Cardiac muscle cell (in vitro differentiated cells and primary cell): ENCODE measurements around the gene RRAS. TPM values are rescaled to one million over a fixed set of nuclear protein-coding genes. Genes with fewer than 3 reads are reported as not detected.

Experiments used
- DNase-seq, 2 donors: peaks; one replicate each; pipeline versions ENCODE4 v3.0.0 to v3.0.0-alpha.2; 2010 to 2017; ENCODE audit warnings: low read depth in 1 of 2, low spot score in 1 of 2
- H3K27ac ChIP-seq: fragments of 200-600 bp; sonication (generic); 2 replicates; pipeline ENCODE4 v1.5.1; 2016
- H3K27me3 ChIP-seq: fragments of 200-600 bp; sonication (generic); 2 replicates; pipeline ENCODE4 v1.6.0; 2016; ENCODE audit warnings: control low read depth
- H3K36me3 ChIP-seq: fragments of 200-600 bp; sonication (generic); 2 replicates; pipeline ENCODE4 v1.5.1; 2016; ENCODE audit warnings: control low read depth
- H3K4me1 ChIP-seq: fragments of 200-600 bp; sonication (generic); 2 replicates; pipeline ENCODE4 v1.8.1; 2017; ENCODE audit warnings: low read depth, mild to moderate bottlenecking, mixed run types
- H3K4me3 ChIP-seq: fragments of 200-600 bp; sonication (generic); 2 replicates; pipeline ENCODE4 v1.5.1; 2016; ENCODE audit warnings: mild to moderate bottlenecking
- H3K9me3 ChIP-seq: fragments of 200-600 bp; sonication (generic); 2 replicates; pipeline ENCODE4 v1.5.1; 2017; ENCODE audit warnings: low read depth, mild to moderate bottlenecking, control low read depth
- polyA plus RNA-seq: library from polyadenylated mRNA; unstranded; fragments of >200 nt; fragmentation: Nextera tagmentation; extraction: Ambion mirVana; gene quantifications from 2 replicates; pipeline ENCODE4 v1.2.1, GENCODE V29; 2016
- total RNA-seq: library from RNA; depleted of rRNA; stranded (reverse); fragments of >200 nt; gene quantifications from 2 replicates; pipeline ENCODE4 v1.2.3, GENCODE V29; 2016
- TF ChIP-seq, protein P1 (sequence below): IDR thresholded peaks from 2 replicates; pipeline ENCODE4 v1.5.1; 2012; ENCODE audit warnings: low read depth, mild to moderate bottlenecking, low read length

Gene RRAS
- total and polyA plus RNA-seq, 2 experiments from 2014 or later = 41.3 to 80.1 TPM

DNA sequence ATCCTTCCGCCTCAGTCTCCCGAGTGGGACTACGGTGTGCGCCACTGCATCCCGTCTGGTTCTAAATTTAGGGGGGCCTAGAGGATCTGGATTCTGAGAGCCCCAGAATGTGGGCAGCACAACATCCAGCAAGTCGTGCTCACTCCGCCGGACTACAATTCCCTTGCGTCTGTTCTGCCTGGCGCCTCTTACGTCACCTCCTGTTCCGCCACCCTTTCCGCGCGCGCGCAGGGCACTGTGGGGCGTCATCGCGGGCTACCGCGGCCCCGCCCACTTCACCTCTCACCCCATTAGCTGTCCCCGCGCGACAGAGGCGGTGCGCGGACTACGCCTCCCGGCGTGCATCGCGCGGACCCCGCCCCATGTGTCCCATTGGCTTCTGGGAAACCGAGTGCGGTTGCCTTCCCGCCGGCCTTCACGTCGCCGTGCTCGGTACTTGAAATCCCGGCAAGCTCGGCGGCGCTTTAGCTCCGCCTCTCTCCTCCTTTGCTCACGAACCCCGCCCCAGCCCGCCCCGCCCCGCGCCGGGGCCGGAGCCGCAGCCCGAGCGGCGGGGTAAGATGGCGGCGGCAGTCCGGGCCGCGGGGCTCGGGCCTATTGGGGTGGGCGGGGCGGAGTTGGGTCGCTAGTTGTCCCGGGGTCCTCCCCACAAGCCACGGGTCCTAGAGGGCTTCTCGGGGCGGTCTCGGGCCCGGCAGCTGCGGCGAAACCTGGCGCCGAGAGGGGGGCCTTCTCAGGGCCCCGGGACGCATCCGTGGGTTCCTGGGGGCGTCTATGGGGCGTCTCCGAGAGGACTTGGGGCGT lies 1.9 kb upstream of the RRAS start, which contains the start of gene SCAF1:
TSS of gene SCAF1 (plus strand) at position 522 of the 804 bp plus-strand sequence. CDS start 2,818 bp downstream, outside the sequence.
- Histone ChIP-seq H3K4me1 (peaks cover 29% of the 10 kb centered on the region), H3K27me3 (no peaks in the 10 kb centered on the region)
- DNase-seq = peak; percentile 100

DNA sequence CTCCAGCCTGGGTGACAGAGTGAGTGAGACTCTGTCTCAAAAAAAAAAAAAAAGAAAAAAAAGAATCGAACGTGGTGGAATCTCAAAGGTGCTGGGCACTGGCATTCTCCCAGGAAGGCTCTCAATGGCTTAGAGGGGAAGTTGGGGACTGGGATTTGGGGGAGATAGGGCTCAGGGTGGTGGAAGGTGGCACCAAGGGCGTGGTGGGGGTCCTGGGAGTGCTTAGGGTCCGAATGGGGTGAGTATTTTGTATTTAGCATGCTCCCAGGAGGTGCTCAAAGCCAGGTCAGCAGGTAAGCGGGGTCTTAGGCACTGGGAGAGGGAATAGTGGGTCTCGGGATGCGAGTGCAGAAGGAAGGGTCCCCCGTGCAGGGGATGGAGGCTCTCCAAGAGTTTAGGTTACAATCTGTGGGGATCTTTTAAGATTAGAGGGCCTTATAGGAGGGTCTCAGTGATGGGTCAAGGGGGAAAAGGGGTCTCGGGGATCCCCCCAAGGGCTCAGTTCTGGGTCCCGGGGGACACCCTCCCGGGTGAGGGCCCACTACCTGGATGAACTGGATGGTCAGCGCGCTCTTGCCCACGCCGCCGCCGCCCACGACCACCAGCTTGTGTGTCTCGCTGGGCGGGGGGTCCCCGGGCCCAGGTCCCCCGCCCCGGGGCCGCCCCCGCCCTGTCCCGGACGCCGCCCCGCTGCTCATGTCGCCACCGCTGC lies 386 bp downstream of the RRAS start:
- Histone ChIP-seq H3K4me1 (peaks cover 29% of the 10 kb centered on the region), H3K9me3 (no peaks in the 10 kb centered on the region), H3K27me3 (no peaks in the 10 kb centered on the region), H3K27ac (peak overlapping the region; percentile 12), H3K4me3 (peak overlapping the region; percentile 61), H3K36me3 (no peaks in the 10 kb centered on the region)
- TF ChIP-seq, protein P1, sequence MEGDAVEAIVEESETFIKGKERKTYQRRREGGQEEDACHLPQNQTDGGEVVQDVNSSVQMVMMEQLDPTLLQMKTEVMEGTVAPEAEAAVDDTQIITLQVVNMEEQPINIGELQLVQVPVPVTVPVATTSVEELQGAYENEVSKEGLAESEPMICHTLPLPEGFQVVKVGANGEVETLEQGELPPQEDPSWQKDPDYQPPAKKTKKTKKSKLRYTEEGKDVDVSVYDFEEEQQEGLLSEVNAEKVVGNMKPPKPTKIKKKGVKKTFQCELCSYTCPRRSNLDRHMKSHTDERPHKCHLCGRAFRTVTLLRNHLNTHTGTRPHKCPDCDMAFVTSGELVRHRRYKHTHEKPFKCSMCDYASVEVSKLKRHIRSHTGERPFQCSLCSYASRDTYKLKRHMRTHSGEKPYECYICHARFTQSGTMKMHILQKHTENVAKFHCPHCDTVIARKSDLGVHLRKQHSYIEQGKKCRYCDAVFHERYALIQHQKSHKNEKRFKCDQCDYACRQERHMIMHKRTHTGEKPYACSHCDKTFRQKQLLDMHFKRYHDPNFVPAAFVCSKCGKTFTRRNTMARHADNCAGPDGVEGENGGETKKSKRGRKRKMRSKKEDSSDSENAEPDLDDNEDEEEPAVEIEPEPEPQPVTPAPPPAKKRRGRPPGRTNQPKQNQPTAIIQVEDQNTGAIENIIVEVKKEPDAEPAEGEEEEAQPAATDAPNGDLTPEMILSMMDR = no peak
- DNase-seq = no peak

More for the DNA sequence above, 1.9 kb upstream of the RRAS start, which contains the start of gene SCAF1:
- H3K4me3 ChIP-seq = peak within 1 kb of the TSS; percentile 86
- peak within 1 kb of the TSS; percentile 100 for H3K27ac ChIP-seq
- no peaks in the 10 kb centered on the region for H3K9me3 ChIP-seq
- TF ChIP-seq, protein P1 = no peak
- H3K36me3 ChIP-seq = peaks cover 6% of the 10 kb centered on the region

DNA sequence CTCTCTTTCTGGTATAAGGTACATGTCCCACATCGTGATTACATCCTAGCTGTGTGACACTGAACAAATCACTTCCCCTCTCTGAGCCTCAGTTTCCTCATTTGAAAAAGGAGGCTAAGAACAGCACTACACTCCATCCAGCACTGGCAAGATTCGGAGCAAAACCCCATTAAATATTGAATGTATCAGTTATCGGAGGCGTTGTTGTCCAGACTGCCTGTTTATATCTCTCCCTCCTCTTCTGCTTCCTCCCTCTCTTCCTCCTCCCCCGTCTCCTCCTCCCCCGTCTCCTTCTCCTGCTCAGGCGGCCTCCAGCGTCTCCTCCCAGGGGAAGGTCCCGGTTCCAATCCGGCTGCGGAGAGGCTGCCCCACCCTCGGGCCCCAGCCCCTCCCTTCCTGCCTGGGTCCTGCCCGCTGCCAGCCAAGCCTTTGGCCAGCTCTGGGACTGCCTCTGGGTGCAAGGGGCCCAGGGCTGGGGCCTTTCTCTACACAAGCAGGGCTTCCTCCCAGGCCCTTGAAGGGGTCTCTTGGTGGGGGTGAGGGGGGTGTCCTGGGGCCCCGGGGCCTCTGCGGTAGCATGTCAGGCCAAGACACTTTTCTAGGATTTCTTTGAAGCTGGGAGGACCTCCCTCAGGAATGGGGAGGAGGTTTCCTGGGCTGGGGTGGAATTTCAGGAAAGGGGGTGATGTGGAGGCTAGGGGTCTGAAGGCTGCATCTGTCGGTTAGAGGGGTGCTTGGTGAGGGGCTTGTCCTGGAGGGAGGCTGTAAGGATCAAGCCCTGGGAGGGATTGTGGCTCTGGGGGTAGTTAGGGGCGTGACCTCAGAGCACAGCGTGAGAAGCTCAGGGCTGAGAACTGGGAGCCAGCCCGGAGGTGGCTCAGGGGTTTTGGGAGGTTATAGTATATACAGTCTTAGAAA lies 1.9 kb downstream of the RRAS start:
- no peaks in the 10 kb centered on the region for H3K27me3 ChIP-seq
- TF ChIP-seq, protein P1 = no peak
- no peaks in the 10 kb centered on the region for H3K36me3 ChIP-seq
- no peak overlapping the region for H3K4me3 ChIP-seq
- DNase-seq = peak; percentile 23 to 91
- H3K4me1 ChIP-seq = peaks cover 24% of the 10 kb centered on the region
- no peaks in the 10 kb centered on the region for H3K9me3 ChIP-seq
- H3K27ac ChIP-seq = no peak overlapping the region

DNA sequence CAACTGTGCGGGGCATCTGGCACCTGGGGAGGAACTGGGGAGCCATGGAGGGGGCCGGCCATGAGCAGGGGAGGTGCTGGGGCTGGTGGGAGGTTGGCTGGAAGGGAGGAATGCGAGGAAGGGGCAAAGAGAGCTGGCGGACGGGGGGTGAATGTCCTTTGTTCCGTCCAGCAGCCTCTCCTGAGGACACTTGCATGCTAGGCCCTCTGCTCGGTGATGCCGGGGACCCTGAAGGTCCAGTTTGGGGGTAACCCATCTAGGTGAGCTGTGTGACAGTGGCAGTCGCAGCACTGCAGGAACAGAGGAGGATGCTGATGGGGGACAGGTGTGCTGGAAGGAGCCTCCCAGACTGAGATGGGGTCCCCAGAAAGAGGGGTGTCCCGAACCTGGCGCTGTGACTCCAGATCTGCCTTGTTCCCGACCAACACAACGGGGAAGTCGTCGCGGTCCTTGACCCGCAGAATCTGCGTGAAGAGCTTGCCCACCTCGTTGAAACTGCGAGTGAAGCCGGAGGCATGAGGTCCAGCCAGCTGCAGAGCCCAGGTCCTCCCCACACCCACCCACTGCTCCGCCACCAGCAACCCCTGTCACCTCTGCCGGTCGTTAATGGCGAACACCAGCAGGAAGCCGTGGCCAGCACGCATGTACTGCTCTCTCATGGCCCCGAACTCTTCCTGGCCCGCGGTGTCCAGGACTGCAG lies 3.6 kb downstream of the RRAS start:
- no peak overlapping the region for H3K27ac ChIP-seq
- TF ChIP-seq, protein P1 = no peak
- no peaks in the 10 kb centered on the region for H3K27me3 ChIP-seq
- no peak for DNase-seq
- H3K4me1 ChIP-seq = peaks cover 19% of the 10 kb centered on the region
- no peak overlapping the region for H3K4me3 ChIP-seq
- H3K9me3 ChIP-seq = no peaks in the 10 kb centered on the region
- H3K36me3 ChIP-seq = no peaks in the 10 kb centered on the region
